Measurements from ENCODE around the gene GMCL1.
A peak's percentile ranks its signal among the peaks of the same experiment; 100 is the strongest.

Gene GMCL1, protein sequence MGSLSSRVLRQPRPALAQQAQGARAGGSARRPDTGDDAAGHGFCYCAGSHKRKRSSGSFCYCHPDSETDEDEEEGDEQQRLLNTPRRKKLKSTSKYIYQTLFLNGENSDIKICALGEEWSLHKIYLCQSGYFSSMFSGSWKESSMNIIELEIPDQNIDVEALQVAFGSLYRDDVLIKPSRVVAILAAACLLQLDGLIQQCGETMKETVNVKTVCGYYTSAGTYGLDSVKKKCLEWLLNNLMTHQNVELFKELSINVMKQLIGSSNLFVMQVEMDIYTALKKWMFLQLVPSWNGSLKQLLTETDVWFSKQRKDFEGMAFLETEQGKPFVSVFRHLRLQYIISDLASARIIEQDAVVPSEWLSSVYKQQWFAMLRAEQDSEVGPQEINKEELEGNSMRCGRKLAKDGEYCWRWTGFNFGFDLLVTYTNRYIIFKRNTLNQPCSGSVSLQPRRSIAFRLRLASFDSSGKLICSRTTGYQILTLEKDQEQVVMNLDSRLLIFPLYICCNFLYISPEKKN

DNA sequence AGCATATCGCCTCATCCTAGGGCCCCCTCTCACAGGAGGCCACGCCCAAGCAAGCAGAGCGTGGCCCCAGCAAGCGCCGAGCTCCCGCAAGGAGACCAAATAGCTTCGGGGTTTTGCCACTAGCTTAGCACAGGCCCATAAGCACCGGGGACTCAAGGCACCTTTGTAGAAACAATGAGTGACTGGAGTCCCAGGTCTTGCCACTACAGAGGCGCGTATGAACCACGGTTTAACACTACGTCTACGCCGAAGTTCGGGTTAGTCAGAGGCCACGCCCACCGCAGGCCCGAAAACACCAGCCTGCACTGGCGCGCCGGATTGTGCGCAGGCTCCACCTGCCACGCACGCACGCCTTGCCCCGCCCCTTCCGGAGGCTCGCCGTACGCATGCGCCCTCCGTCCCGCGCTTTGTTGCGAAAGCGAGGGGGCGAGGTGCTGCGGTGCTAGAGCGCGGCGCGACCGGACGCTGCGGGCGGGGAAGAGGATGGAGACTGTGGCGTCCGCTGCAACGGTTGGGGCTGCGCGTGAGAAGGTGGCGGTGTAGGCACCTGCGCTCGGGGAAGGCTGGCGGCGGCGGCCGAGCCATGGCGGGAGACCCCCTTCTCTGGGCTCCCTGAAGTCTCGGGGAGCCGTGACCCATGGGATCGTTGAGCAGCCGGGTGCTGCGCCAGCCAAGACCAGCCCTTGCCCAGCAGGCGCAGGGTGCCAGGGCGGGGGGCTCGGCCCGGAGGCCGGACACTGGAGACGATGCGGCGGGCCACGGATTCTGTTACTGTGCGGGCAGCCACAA is at the start of gene GMCL1:
TSS of gene GMCL1 (plus strand) at position 405 of the 789 bp plus-strand sequence. CDS start at position 638, 233 bp downstream.
- no peaks in the 10 kb centered on the region for H3K27me3 ChIP-seq (ENCODE audit: control insufficient read depth, insufficient read depth, low read length)
- no peaks in the 10 kb centered on the region for H3K9me3 ChIP-seq (ENCODE audit: control insufficient read depth, low read length)
- peaks cover 14% of the 10 kb centered on the region for H3K4me1 ChIP-seq (ENCODE audit: control insufficient read depth, insufficient read depth, low read length)
- peak within 1 kb of the TSS; percentile 83 for H3K4me3 ChIP-seq (ENCODE audit: low read length)
- H3K36me3 ChIP-seq (ENCODE audit: control insufficient read depth, insufficient read depth, low read length): no peaks in the 10 kb centered on the region
- peak within 1 kb of the TSS; percentile 92 for H3K9ac ChIP-seq (ENCODE audit: low read length)

DNA sequence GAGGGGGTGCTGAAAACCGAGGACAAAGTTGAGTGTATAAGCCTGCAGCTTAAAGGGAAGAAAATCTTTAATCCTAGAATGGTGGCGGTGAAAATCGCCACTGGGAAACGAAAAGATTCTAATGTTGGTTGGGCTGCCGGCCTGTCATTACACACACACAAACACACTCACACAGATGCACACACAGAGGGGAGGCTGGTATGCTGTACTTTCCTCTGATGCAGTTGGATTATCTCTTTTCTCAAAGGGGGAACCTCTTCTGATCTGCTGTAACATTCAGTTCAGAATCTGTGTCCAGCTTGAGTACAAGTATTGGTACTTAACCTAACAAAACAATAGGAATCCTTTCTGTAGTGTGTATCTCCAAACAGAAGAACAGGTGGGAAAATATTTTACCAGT is 48.5 kb upstream of the GMCL1 start:
- H3K36me3 ChIP-seq (ENCODE audit: control insufficient read depth, insufficient read depth, low read length): no peaks in the 10 kb centered on the region
- H3K27me3 ChIP-seq (ENCODE audit: control insufficient read depth, insufficient read depth, low read length): no peaks in the 10 kb centered on the region
- no peak overlapping the region for H3K4me3 ChIP-seq (ENCODE audit: low read length)
- H3K9me3 ChIP-seq (ENCODE audit: control insufficient read depth, low read length): no peaks in the 10 kb centered on the region
- peaks cover 49% of the 10 kb centered on the region for H3K4me1 ChIP-seq (ENCODE audit: control insufficient read depth, insufficient read depth, low read length)
- H3K9ac ChIP-seq (ENCODE audit: low read length): no peak overlapping the region

DNA sequence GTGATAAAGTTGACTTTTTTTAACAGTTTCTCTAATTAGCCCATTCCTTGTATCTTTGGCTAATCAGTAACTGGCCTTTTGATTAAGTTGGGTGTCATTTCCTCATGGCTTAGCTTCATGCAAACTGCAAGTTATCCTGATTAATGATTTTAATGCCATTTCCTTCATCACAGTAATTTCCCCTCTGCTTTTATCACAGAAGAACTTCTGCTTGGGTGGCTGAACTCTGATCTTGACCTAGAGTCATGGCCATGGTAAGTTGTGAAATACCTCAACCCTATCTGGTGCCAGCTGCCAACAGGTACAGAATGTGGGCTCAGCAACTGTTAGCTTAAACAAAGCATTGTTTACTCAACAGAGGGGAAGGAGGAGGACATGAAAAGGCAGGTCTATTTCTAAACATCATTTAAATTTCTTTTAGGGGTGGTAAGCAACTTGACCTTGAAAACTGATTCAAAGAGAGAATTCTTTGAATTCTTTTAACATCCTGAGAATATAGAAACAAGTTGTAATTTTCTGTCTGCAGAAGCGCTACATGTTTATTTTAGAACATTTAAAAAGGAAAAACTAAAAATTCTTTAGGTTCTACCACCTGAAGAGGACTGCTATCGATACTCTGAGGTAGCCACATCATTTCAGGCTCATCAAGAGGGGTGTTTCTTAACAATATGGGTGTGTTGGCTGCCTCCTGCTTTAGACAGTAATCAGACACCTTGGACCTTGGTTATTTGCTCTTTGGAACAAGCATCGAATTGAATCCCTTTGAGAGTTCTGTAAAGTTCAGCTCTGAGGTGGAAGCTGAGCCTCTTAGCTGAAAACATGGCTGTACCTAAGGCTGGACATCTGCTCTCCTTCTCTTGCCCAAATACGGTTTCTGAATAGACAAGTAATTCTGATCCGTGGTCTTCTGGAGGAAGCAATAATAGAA is 47.9 kb upstream of the GMCL1 start:
- peaks cover 45% of the 10 kb centered on the region for H3K4me1 ChIP-seq (ENCODE audit: control insufficient read depth, insufficient read depth, low read length)
- H3K27me3 ChIP-seq (ENCODE audit: control insufficient read depth, insufficient read depth, low read length): no peaks in the 10 kb centered on the region
- H3K9me3 ChIP-seq (ENCODE audit: control insufficient read depth, low read length): no peaks in the 10 kb centered on the region
- no peak overlapping the region for H3K4me3 ChIP-seq (ENCODE audit: low read length)
- no peaks in the 10 kb centered on the region for H3K36me3 ChIP-seq (ENCODE audit: control insufficient read depth, insufficient read depth, low read length)
- H3K9ac ChIP-seq (ENCODE audit: low read length): no peak overlapping the region

DNA sequence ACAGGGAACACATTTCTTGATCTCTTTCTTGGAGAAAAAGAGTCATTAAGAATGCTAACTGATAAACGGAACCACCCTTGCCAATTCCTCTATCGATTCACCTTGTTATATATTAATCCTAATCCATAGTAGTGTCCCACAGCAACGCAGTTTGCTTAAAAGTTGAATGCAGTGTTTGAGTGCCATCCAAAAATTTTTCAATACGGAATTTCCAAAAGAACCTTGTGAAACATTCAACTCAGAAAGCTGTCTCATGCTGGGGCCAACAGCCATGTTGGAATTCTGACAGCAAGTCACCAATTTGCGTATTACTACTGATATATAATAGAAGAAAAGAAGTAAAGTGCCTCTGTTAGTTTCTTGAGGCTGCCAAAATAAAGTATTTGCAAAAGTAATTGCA is 45.2 kb upstream of the GMCL1 start:
- Histone ChIP-seq H3K9ac (ENCODE audit: low read length) (no peak overlapping the region), H3K4me3 (ENCODE audit: low read length) (no peak overlapping the region), H3K9me3 (ENCODE audit: control insufficient read depth, low read length) (no peaks in the 10 kb centered on the region), H3K36me3 (ENCODE audit: control insufficient read depth, insufficient read depth, low read length) (peaks cover 3% of the 10 kb centered on the region), H3K27me3 (ENCODE audit: control insufficient read depth, insufficient read depth, low read length) (no peaks in the 10 kb centered on the region), H3K4me1 (ENCODE audit: control insufficient read depth, insufficient read depth, low read length) (peaks cover 29% of the 10 kb centered on the region)

DNA sequence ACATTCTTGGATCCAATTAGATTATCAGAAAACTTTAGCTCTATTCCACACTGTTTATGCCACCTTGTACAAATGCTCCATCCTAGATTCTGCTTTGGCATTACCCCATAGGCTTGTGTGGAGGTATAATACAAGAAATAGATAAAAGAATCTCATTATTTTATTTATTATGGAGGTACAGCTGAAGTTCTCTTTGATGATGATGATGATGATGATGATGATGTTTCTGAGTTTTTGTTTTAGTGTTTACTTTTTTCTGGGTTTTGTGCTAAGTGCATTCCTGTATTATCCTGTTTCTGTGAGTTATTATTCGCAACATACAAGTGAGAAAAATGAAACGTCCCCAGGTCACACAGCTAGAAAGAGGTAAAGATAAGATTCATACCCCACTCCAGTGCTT is 44.1 kb upstream of the GMCL1 start:
- Histone ChIP-seq H3K4me1 (ENCODE audit: control insufficient read depth, insufficient read depth, low read length) (peaks cover 22% of the 10 kb centered on the region), H3K27me3 (ENCODE audit: control insufficient read depth, insufficient read depth, low read length) (no peaks in the 10 kb centered on the region), H3K4me3 (ENCODE audit: low read length) (no peak overlapping the region), H3K9ac (ENCODE audit: low read length) (no peak overlapping the region), H3K36me3 (ENCODE audit: control insufficient read depth, insufficient read depth, low read length) (peaks cover 3% of the 10 kb centered on the region), H3K9me3 (ENCODE audit: control insufficient read depth, low read length) (no peaks in the 10 kb centered on the region)

DNA sequence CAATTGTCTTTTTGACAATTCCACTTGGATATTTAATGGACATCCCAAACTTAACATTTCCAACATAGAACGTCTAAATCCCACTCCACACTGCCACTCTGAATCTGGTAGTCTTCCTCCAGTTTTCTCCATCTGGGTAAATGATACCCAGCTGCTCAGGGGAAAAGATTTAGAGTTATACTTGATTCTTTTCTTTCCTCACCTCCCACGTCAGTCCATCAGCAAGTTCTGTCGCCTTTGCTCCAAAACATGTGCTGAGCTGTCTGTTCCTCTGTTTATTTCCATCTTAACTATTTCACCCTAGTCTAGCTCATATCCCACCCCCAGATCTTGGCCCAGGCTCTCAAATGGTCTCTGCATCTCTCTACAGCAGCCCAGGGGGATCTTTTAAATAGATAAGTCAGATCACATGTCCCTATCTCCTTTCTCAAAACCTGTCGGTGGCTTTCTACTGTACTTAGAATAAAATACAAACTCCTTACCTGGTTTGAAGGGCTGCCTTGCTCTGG is 43.4 kb upstream of the GMCL1 start:
- H3K4me3 ChIP-seq (ENCODE audit: low read length): no peak overlapping the region
- no peaks in the 10 kb centered on the region for H3K27me3 ChIP-seq (ENCODE audit: control insufficient read depth, insufficient read depth, low read length)
- H3K36me3 ChIP-seq (ENCODE audit: control insufficient read depth, insufficient read depth, low read length): peaks cover 3% of the 10 kb centered on the region
- H3K9ac ChIP-seq (ENCODE audit: low read length): no peak overlapping the region
- no peaks in the 10 kb centered on the region for H3K9me3 ChIP-seq (ENCODE audit: control insufficient read depth, low read length)
- H3K4me1 ChIP-seq (ENCODE audit: control insufficient read depth, insufficient read depth, low read length): peaks cover 19% of the 10 kb centered on the region

DNA sequence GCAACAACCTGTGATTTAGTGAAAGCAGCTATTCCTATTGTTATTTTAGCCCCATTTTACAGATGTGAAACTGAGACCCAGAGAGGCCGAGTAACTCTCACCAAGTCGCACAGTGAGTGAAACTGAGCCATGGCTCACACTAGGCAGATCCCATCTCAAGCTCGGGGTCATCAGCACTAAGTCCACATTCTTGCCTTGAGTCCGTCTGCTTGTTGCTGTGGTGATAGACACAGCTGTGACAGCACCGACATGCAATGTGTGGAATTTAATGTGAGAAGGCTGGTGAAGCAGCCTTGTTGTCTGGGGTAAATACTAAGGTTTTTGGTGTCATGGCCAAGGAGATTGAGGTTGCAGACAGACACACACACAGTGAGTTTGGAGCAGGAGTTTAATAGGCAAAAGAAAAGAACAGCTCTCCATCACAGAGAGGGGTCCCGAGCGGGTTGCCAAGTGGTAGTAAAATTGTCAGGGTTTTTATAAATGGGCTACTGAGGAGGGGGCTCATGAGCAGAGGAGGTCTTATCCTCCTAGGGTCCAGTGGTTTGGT is 40.2 kb upstream of the GMCL1 start:
- Histone ChIP-seq H3K9me3 (ENCODE audit: control insufficient read depth, low read length) (no peaks in the 10 kb centered on the region), H3K27me3 (ENCODE audit: control insufficient read depth, insufficient read depth, low read length) (no peaks in the 10 kb centered on the region), H3K4me3 (ENCODE audit: low read length) (no peak overlapping the region), H3K36me3 (ENCODE audit: control insufficient read depth, insufficient read depth, low read length) (peaks cover 3% of the 10 kb centered on the region), H3K9ac (ENCODE audit: low read length) (no peak overlapping the region), H3K4me1 (ENCODE audit: control insufficient read depth, insufficient read depth, low read length) (peaks cover 7% of the 10 kb centered on the region)

DNA sequence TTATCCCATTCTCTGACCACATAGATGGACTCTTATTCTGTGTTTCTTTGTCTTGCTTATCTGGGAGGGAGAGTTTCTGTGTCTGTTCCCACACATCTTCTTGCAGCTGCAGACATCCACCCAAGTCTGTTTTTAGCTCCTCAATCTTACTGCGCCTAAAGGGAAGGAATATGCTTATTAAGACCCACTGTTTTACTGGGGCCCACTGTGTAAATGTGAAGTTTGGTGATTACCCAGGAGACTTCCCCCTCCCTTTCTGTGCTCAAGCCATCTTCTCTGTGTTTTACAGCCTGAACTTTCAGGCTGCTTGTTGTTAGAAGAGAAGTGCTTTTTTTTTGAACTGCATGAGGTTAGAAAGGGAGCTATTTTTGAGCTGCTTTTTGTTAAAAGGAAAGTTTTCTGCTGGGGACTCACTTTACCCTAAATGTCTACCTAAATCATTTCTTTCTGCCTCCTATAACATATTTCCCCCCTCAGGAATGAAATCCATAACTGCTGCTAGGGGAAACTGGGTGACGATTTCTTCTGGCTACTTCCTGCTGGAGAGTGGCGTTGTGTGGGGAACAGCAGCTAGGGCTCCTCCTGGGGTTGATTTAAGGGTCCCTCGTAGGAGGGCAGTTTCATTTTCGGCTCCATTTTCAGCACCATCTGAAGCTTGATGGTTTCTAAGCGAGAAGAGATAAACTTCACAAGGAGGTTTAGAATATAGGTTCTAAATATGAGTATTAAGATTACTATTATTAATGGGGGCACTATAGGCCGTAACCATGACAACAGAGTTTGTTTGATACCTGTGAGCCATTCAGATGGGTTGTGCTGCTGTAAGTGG is 39.5 kb upstream of the GMCL1 start:
- Histone ChIP-seq H3K27me3 (ENCODE audit: control insufficient read depth, insufficient read depth, low read length) (no peaks in the 10 kb centered on the region), H3K4me1 (ENCODE audit: control insufficient read depth, insufficient read depth, low read length) (peaks cover 7% of the 10 kb centered on the region), H3K4me3 (ENCODE audit: low read length) (no peak overlapping the region), H3K9ac (ENCODE audit: low read length) (no peak overlapping the region), H3K9me3 (ENCODE audit: control insufficient read depth, low read length) (no peaks in the 10 kb centered on the region), H3K36me3 (ENCODE audit: control insufficient read depth, insufficient read depth, low read length) (peaks cover 3% of the 10 kb centered on the region)

DNA sequence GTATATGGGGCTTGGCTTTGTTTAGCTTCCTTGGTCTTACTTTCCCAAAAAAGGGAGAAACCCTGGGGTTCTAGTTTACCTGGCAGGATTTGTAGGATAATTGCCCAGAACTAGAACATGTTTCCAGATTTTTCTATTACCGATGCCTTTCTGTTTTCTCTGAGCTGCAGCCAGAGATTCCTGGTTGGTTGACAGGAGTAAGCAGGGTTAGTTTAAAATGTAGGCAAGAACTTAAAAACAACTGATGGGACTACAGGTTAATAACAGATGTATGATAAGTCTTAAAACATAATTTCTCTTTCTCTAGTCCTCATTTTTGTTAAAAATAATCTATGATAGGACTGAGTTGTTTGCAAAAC is 38.9 kb upstream of the GMCL1 start:
- Histone ChIP-seq H3K4me1 (ENCODE audit: control insufficient read depth, insufficient read depth, low read length) (peaks cover 7% of the 10 kb centered on the region), H3K9me3 (ENCODE audit: control insufficient read depth, low read length) (no peaks in the 10 kb centered on the region), H3K9ac (ENCODE audit: low read length) (no peak overlapping the region), H3K4me3 (ENCODE audit: low read length) (no peak overlapping the region), H3K27me3 (ENCODE audit: control insufficient read depth, insufficient read depth, low read length) (no peaks in the 10 kb centered on the region), H3K36me3 (ENCODE audit: control insufficient read depth, insufficient read depth, low read length) (peaks cover 3% of the 10 kb centered on the region)

DNA sequence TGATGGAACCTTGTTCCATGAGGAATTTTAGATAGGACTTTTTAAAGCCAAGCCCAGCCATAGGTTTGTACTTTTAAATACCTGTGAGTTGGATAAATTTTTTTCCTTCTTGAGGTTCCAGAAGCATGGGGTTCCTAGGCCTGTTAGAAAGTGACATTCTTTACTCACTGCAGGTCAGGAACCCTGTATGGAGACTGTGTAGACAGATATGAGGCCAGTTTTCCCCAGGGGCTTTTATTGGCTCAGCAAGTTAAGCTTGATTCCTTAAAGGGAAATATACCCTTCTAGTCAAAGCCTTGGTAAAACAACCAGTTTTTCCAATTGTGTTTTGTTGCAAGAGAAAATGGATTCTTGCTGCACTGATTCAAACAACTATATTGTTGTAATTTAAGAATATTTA is 38.4 kb upstream of the GMCL1 start:
- H3K9me3 ChIP-seq (ENCODE audit: control insufficient read depth, low read length): no peaks in the 10 kb centered on the region
- peaks cover 3% of the 10 kb centered on the region for H3K36me3 ChIP-seq (ENCODE audit: control insufficient read depth, insufficient read depth, low read length)
- no peak overlapping the region for H3K4me3 ChIP-seq (ENCODE audit: low read length)
- no peak overlapping the region for H3K9ac ChIP-seq (ENCODE audit: low read length)
- peaks cover 7% of the 10 kb centered on the region for H3K4me1 ChIP-seq (ENCODE audit: control insufficient read depth, insufficient read depth, low read length)
- no peaks in the 10 kb centered on the region for H3K27me3 ChIP-seq (ENCODE audit: control insufficient read depth, insufficient read depth, low read length)

DNA sequence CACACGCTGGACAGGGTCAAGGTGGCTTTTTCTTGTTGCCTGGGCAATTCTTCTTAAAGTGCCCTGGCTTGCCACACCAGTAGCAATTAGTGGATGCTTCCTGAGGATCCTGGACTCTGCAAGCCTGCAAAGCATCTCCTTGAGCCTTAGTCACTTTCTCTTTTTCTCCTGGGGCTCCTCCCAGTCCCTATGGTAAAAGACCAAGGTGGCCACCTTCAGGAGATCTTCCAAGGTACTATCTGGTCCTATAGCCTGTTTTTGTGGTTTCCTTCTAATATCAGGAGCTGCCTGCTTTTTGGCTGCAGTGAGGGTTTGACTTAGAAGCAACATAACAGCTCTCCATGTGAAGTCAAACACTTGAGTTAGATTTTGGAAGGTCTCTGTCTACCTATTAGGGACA is 33.3 kb upstream of the GMCL1 start:
- H3K9ac ChIP-seq (ENCODE audit: low read length): no peak overlapping the region
- peaks cover 5% of the 10 kb centered on the region for H3K36me3 ChIP-seq (ENCODE audit: control insufficient read depth, insufficient read depth, low read length)
- H3K4me1 ChIP-seq (ENCODE audit: control insufficient read depth, insufficient read depth, low read length): peaks cover 48% of the 10 kb centered on the region
- no peak overlapping the region for H3K4me3 ChIP-seq (ENCODE audit: low read length)
- H3K27me3 ChIP-seq (ENCODE audit: control insufficient read depth, insufficient read depth, low read length): no peaks in the 10 kb centered on the region
- no peaks in the 10 kb centered on the region for H3K9me3 ChIP-seq (ENCODE audit: control insufficient read depth, low read length)

All from mucosa of stomach (tissue), 1 donor.